22Rv1 (cell line): ENCODE results near the gene TERB1.

Experiments
- CTCF ChIP-seq: fragments of 450-650 bp; IDR thresholded peaks from 2 replicates; pipeline ENCODE4 v1.5.1; 2017; ENCODE audit warnings: mild to moderate bottlenecking
- ZFX ChIP-seq: fragments of 450-650 bp; IDR thresholded peaks from 2 replicates; pipeline ENCODE4 v1.6.1; 2017; ENCODE audit warnings: antibody characterized with exemption, borderline replicate concordance

- TF ChIP-seq CTCF (no peak), ZFX (no peak)
These were observed 54.7 kb downstream of the TERB1 start for GRCh38 chr16:66746682-66747081.
